Middle frontal gyrus (tissue), 1 donor: ENCODE results near the gene SIRT7.

Source experiments
- DNase-seq: peaks from one replicate; pipeline ENCODE4 v3.0.0-alpha.2; 2015; ENCODE audit warnings: low spot score; ENCODE audit errors: extremely low spot score

The SIRT7 gene

DNA sequence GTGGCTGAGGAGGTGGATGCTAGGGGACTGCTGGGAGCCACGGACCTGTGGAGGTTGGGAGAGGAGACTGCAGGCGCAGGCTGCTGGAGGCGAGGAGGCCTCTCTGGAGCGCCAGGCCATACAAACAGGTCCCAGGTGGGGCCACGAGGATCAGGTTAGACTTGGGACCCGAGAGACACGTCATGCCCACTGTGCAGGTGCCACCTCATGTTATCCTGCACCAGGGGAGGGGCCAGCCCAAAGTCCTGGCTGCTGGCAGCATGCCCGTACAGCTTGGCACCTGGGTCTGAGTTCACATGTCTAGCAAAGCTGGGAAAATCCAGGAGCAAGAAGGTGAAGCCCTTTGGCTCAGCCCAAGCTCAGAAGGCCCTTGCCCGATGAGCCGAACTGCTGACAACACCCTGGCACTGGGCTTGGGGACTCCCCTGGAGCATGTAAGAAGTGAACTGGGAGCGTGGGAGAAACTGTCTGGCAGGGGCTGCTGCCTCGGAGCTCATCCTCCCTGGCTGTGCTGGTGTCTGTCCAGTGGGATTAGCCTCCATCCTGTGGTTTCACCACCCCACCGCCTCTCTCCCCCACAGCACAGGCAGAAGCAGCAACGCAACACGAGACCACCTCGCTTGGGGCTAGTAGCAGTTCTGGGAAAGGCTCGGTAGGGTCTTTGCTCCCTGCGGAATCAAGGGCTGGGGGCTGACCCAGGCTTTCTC, 52.1 kb downstream of the SIRT7 start:
- DNase-seq = no peak

DNA sequence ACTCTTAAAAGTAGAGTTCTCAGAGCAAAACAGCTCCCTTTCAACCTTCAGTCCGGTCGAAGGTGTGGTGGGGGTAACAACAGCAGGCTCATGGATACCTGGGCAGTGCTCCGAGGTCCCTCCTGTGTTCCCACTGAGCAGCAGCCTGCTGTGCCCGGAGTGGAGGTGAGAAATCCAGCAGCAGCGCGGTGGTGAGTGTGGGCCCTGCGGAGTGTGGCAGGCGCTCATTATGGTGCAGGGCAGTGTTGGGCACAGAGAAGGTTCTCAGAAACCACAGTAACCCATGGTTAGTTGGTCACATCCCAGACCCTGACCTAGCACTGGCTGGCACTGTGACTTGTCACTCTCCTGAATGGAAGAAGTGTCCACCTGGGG, 52.6 kb downstream of the SIRT7 start:
- no peak for DNase-seq

- DNase-seq = no peak
Measured at GRCh38 chr17:81863833-81864768, 53.9 kb downstream of the SIRT7 start.

- no peak for DNase-seq
Measured at GRCh38 chr17:81863123-81863675, 54.8 kb downstream of the SIRT7 start.
